Endothelial cell of umbilical vein (primary cell): ENCODE results near the gene FEZF2. TPM values are rescaled to one million over a fixed set of nuclear protein-coding genes. Genes with fewer than 3 reads are reported as not detected.

Experiments used
- BruUV-seq: library from RNA; stranded (reverse); fragments of 400-500 nt; replicated peaks from 2 replicates; lab custom pipeline; 2021; lab: Mats Ljungman, UMichigan
- CTCF ChIA-PET: fragments of 300-600, 350-600 bp; sonication (Branson Sonifier 250); formaldehyde crosslinking; loops from one replicate; lab custom pipeline; 2021; ENCODE audit warnings: antibody characterized with exemption, inconsistent platforms; lab: Charles Lee
- POLR2A ChIA-PET: fragments of 300-600, 350-600 bp; sonication (Branson Sonifier 250); formaldehyde crosslinking; loops from one replicate; lab custom pipeline; 2021; ENCODE audit warnings: antibody characterized with exemption, inconsistent platforms; lab: Charles Lee
- DNase-seq: peaks from one replicate; pipeline ENCODE4 v3.0.0-alpha.2; 2011; ENCODE audit warnings: low read depth, low spot score
- FAIRE-seq: peaks from 2 replicates; lab custom pipeline; 2011; peaks lifted over from hg19 to GRCh38; lab: Jason Lieb, UNC
- H2AFZ ChIP-seq: 2 replicates; pipeline ENCODE4 v1.6.0; 2012; ENCODE audit warnings: low read depth, low read length, control low read depth, inconsistent platforms
- H3K27ac ChIP-seq: 2 replicates; pipeline ENCODE4 v1.5.1; 2011; ENCODE audit warnings: low read depth, mild to moderate bottlenecking, control low read depth, low read length, moderate library complexity; ENCODE audit not compliant: insufficient read depth
- H3K27me3 ChIP-seq, 2 experiments: 2 replicates each; pipeline versions ENCODE4 v1.6.0 to v1.6.1; 2011; ENCODE audit warnings: low read length in 2 of 2, mixed read lengths in 1 of 2; ENCODE audit not compliant: control insufficient read depth in 2 of 2, insufficient read depth in 2 of 2
- H3K36me3 ChIP-seq, 2 experiments: 2 replicates in 1 of 2; 3 replicates in 1 of 2; pipeline ENCODE4 v1.5.1; 2011; ENCODE audit warnings: low read length in 2 of 2, mild to moderate bottlenecking in 1 of 2, moderate library complexity in 1 of 2; ENCODE audit not compliant: control insufficient read depth in 2 of 2, insufficient read depth in 2 of 2; ENCODE audit errors: extremely low read depth in 1 of 2
- H3K4me1 ChIP-seq: 3 replicates; pipeline ENCODE4 v1.5.1; 2011; ENCODE audit warnings: mild to moderate bottlenecking, low read length; ENCODE audit not compliant: control insufficient read depth, insufficient read depth; ENCODE audit errors: extremely low read depth
- H3K4me2 ChIP-seq: 2 replicates; pipeline ENCODE4 v1.6.1; 2011; ENCODE audit warnings: low read length, control low read depth, mixed read lengths; ENCODE audit not compliant: insufficient read depth
- H3K4me3 ChIP-seq, 3 experiments: fragments of 200-600 bp in 1 of 3; sonication (generic), shearing (Covaris generic) in 1 of 3; replicated peaks in 1 of 3; 2 replicates each; pipeline ENCODE4 v1.5.1; 2011 to 2016; ENCODE audit warnings: control low read depth in 3 of 3, low read length in 3 of 3, mild to moderate bottlenecking in 2 of 3, inconsistent platforms in 1 of 3, low read depth in 1 of 3, moderate library complexity in 1 of 3; ENCODE audit not compliant: insufficient read depth in 1 of 3
- H3K79me2 ChIP-seq: 2 replicates; pipeline ENCODE4 v1.6.0; 2012; ENCODE audit warnings: low read length, inconsistent platforms; ENCODE audit not compliant: control insufficient read depth, insufficient read depth
- H3K9ac ChIP-seq: replicated peaks from 2 replicates; pipeline ENCODE3; 2011; ENCODE audit warnings: low read length, control low read depth; ENCODE audit not compliant: insufficient read depth; ENCODE audit errors: extremely low read depth
- H3K9me1 ChIP-seq: replicated peaks from 3 replicates; pipeline ENCODE4 v1.6.0; 2011; ENCODE audit warnings: mild to moderate bottlenecking, low read length; ENCODE audit not compliant: control insufficient read depth, insufficient read depth; ENCODE audit errors: extremely low read depth
- H3K9me3 ChIP-seq: replicated peaks from 2 replicates; pipeline ENCODE4 v1.5.1; 2012; ENCODE audit warnings: low read length, inconsistent platforms; ENCODE audit not compliant: control insufficient read depth, insufficient read depth
- H4K20me1 ChIP-seq: replicated peaks from 2 replicates; pipeline ENCODE3; 2011; ENCODE audit warnings: mild to moderate bottlenecking, low read length; ENCODE audit not compliant: control insufficient read depth, insufficient read depth; ENCODE audit errors: extremely low read depth
- EZH2 ChIP-seq: IDR thresholded peaks from 2 replicates; pipeline ENCODE4 v1.6.1; 2012; ENCODE audit warnings: borderline replicate concordance, low read depth, mild to moderate bottlenecking, moderate library complexity, low read length, inconsistent platforms; ENCODE audit not compliant: severe bottlenecking
- FOS ChIP-seq: IDR thresholded peaks from 2 replicates; pipeline ENCODE4 v1.6.1; 2011; ENCODE audit warnings: mild to moderate bottlenecking, low read length, moderate library complexity, borderline replicate concordance; ENCODE audit not compliant: insufficient read depth
- MYC ChIP-seq: IDR thresholded peaks from one replicate; pipeline ENCODE4 v1.6.1; 2011; ENCODE audit warnings: mild to moderate bottlenecking, low read depth, low read length
- dilution Hi-C: fragments of 300-500 bp; cut with MboI; formaldehyde crosslinking; loops from one replicate; pipeline ENCODE4 v1.15.0; 2019; ENCODE audit warnings: low sequenced_read_pairs; ENCODE audit not compliant: extremely low pct_ligation_motif_present
- intact Hi-C: fragments of 100-400 bp; cut with micrococcal nuclease; formaldehyde crosslinking; loops from one replicate; pipeline ENCODE4 v1.10.0; 2022
- polyA plus RNA-seq, 4 experiments: library from polyadenylated mRNA; depleted of rRNA in 3 of 4; stranded (reverse) in 3 of 4; unstranded in 1 of 4; fragments of >200 nt; gene quantifications; 2 replicates each; pipeline versions ENCODE4 v1.2.1 to v1.2.3, GENCODE V29; 2011 to 2012; ENCODE audit warnings: missing spikeins in 1 of 4
- total RNA-seq: library from RNA; stranded (reverse); gene quantifications from 2 replicates; pipeline ENCODE4 v1.2.3, GENCODE V29; 2021

FEZF2 gene
- total and polyA plus RNA-seq, 2 donors (not counting 3 experiments of a cell fraction or from before 2014, with no cell fraction given): not detected

DNA sequence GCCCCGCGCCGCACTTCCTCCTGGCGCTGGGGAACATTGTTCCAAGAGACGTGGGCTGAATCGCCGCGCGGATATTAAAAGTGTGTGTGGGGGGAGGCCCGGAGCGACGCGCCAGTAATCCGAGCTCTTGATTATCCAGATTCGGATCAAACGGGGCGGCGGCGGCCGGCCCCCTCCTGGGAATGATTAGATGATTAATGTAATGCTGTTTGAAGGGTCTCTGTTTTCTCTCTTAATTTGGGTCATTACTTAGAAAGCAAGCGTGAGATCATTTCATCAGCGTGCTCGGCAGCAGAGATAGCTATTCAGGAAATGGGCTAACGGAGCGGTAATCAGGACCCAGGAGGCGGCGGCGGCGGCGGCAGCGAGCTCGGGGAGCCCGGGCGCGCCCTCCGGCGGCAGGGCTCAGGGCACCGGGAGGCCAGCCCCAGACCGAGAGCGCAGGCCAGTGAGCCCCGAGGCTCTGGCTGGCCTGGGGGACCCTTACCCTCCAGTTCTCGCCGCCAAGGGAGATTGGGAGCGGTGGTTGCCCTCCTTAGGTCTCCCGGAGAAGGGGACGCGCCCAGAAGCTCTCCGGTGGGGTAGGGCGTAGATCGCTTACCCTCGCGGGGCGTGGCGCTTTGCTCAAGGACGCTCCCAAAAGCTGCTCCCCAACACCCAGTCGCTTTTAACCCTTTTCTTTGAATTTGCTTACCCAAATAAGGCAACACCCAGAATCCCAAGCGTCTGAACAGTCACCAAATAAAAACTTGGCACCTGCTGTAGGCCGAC, 4.5 kb downstream of the FEZF2 start:
- DNase-seq (no peak), FAIRE-seq (no peak)
- H3K36me3 ChIP-seq: no peaks in the 10 kb centered on the region
- H3K4me3 ChIP-seq: no peak overlapping the region
- no peaks in the 10 kb centered on the region for H4K20me1 ChIP-seq
- dilution Hi-C loops: no loop called here
- H3K9me1 ChIP-seq: no peaks in the 10 kb centered on the region
- H3K9ac ChIP-seq: no peak overlapping the region
- intact Hi-C loops: no loop called here
- TF ChIP-seq EZH2 (peak; percentile 89), FOS (no peak)
- no peaks in the 10 kb centered on the region for H3K9me3 ChIP-seq
- no peaks in the 10 kb centered on the region for H3K4me1 ChIP-seq
- H3K27me3 ChIP-seq: peaks cover 81 to 98% of the 10 kb centered on the region in 2 experiments
- no peaks in the 10 kb centered on the region for H3K79me2 ChIP-seq
- H2AFZ ChIP-seq: no peak overlapping the region
- POLR2A ChIA-PET: no interaction called here
- H3K27ac ChIP-seq: no peak overlapping the region
- no TSS peak for BruUV-seq
- no peak overlapping the region for H3K4me2 ChIP-seq
- CTCF ChIA-PET: no interaction called here

DNA sequence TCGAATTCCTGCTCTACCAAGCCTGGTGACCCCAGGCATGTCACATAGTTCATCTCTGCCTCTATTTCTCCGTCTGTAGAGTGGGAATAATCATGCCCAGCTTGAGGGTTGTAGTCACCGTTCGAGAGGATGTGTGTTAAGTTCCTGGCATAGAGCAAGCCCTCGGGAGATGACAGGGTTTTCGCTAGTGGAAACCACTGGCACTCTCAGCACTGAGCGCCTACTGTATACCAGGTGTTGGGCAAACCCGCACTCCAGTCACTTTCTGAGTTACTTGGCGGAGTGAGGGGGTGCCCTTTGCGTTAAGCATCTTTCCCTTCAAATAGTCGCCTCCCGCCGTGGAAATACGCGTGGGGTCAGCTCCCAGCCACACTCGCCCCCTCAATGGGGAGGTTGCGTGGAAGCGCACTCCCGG, 5.1 kb downstream of the FEZF2 start:
- DNase-seq (no peak), FAIRE-seq (no peak)
- Histone ChIP-seq H3K9me1 (no peaks in the 10 kb centered on the region), H3K27me3 (peaks cover 79 to 96% of the 10 kb centered on the region in 2 experiments), H3K4me1 (no peaks in the 10 kb centered on the region), H3K4me3 (no peak overlapping the region), H3K27ac (no peak overlapping the region), H3K36me3 (no peaks in the 10 kb centered on the region), H4K20me1 (no peaks in the 10 kb centered on the region), H2AFZ (no peak overlapping the region), H3K4me2 (no peak overlapping the region), H3K9ac (no peak overlapping the region), H3K9me3 (no peaks in the 10 kb centered on the region), H3K79me2 (no peaks in the 10 kb centered on the region)
- dilution Hi-C loops (no loop called here), intact Hi-C loops (no loop called here)
- POLR2A ChIA-PET: no interaction called here
- no TSS peak for BruUV-seq
- TF ChIP-seq EZH2 (peak; percentile 62), MYC (no peak)
- CTCF ChIA-PET: interaction anchor here (1.1 kb wide), 1 partner anchor 11 kb away, joined by 3 read pairs; no protein-coding TSS in a partner anchor
